Mononuclear cell (primary cell): Measurements from ENCODE around the gene CTSD. TPM values are rescaled to one million over a fixed set of nuclear protein-coding genes. Genes with fewer than 3 reads are reported as not detected.
"Not testable (repeated sequence)": the region's sequence is repeated elsewhere in the genome, so short reads cannot be mapped to it uniquely, and the experiment has no call there.

Experiments
- H3K27me3 ChIP-seq: 2 replicates; pipeline ENCODE4 v1.6.0; 2011; ENCODE audit warnings: low read length, control low read depth; ENCODE audit not compliant: insufficient read depth
- H3K4me1 ChIP-seq: 2 replicates; pipeline ENCODE4 v1.5.1; 2011; ENCODE audit warnings: mild to moderate bottlenecking, low read length, control low read depth; ENCODE audit not compliant: insufficient read depth
- H3K4me3 ChIP-seq: 2 replicates; pipeline ENCODE4 v1.5.1; 2011; ENCODE audit warnings: mild to moderate bottlenecking, low read length, moderate library complexity
- H3K9me3 ChIP-seq: 2 replicates; pipeline ENCODE4 v1.5.1; 2011; ENCODE audit warnings: low read depth, mild to moderate bottlenecking, control low read depth, low read length
- total RNA-seq: library from RNA; depleted of rRNA; stranded (reverse); fragments of >200 nt; gene quantifications from one replicate; pipeline ENCODE4 v1.2.3, GENCODE V29; 2012

Gene CTSD
- total RNA-seq = 253 TPM

- H3K4me3 ChIP-seq = peak within 1 kb of the TSS; percentile 77
- no peaks in the 10 kb centered on the region for H3K27me3 ChIP-seq
- H3K9me3 ChIP-seq = no peaks in the 10 kb centered on the region
- H3K4me1 ChIP-seq = peaks cover 52% of the 10 kb centered on the region
Observed at GRCh38 chr11:1763796-1764661, at the start of gene CTSD. Gene CTSD (minus strand): TSS chr11:1763927. CDS start chr11:1763859, 68 bp downstream.

DNA sequence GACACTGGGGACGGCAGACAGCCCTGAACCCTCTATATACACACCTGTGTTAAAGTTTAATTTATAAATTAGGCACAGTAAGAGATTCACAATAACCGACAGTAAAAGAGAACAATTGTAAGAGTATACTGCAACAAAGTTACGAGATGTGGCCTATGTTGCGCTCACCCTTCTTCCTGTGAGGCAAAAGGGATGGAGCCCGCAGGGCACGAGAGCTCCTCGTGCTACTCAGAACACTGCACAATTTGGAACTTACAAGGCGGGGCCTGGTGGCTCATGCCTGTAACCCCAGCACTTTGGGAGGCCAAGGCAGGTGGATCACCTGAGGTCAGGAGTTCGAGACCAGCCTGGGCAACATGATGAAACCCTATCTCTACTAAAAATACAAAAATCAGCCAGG lies 49.6 kb upstream of the CTSD start:
- Histone ChIP-seq H3K27me3 (peaks cover 57% of the 10 kb centered on the region), H3K4me1 (peaks cover 13% of the 10 kb centered on the region)
- not testable (repeated sequence) for H3K4me3 ChIP-seq, H3K9me3 ChIP-seq

DNA sequence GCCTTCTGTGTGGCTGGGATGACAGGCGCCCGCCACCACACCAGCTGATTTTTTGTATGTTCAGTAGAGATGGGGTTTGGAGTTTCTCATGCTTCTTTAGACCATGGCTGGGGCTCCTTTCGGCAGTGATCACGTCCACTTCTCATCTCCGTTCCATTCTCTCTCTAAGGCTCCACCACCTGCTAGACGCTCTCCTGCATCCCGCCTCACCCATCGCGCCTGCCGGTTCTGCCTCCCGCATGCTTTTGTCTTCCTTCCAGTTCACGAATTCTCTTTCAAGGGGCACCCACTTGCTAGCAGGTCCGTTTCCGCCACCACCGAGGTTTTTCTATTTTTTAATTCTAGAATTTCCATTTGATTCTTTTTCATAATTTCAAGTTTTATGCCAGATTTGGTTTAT lies 49.1 kb upstream of the CTSD start:
- no peak overlapping the region for H3K4me3 ChIP-seq
- H3K27me3 ChIP-seq = peaks cover 54% of the 10 kb centered on the region

DNA sequence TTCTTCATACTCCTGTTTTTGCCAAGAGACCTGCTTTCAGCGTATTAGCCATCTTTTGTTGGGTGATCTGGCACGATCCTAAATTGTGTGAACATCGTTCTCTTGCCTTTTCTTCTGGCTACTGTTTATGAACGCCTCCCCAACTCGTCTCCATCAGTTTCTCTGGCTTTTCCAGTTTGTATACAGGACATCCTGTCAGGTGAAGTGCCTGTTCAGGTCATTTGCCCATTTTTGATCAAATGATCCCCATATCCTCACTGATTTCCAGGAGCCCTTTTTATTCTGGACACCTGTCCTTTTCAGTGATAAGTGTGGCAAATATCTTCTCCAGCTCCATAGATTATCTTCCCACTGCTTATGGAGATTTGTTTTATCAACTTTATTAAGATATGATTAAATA lies 48.5 kb upstream of the CTSD start:
- H3K4me1 ChIP-seq = peaks cover 13% of the 10 kb centered on the region
- H3K27me3 ChIP-seq = peaks cover 56% of the 10 kb centered on the region
- no peak overlapping the region for H3K4me3 ChIP-seq
- no peaks in the 10 kb centered on the region for H3K9me3 ChIP-seq

More for the DNA sequence above, 49.1 kb upstream of the CTSD start:
- peaks cover 13% of the 10 kb centered on the region for H3K4me1 ChIP-seq
- H3K9me3 ChIP-seq = no peaks in the 10 kb centered on the region

DNA sequence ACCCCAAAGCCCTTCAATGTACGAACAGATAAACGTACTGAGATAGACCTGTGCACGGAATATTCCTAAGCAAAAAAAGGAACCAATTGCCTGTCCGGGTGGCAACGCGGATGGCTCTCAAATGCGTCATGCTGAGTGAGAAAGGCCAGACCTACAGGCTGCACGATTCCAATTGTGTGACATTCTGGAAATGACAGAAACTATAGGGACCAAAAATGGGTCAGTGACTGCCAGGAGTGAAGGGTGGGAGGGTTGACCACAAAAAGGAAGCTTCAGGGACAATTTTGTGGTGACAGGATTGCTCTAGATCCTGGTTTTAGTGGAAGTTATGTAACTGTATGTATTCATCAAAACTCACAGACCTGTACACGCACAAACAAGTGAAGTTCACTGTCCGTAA lies 47.0 kb upstream of the CTSD start:
- no peaks in the 10 kb centered on the region for H3K9me3 ChIP-seq
- H3K4me3 ChIP-seq = no peak overlapping the region
- peaks cover 63% of the 10 kb centered on the region for H3K27me3 ChIP-seq
- H3K4me1 ChIP-seq = peaks cover 13% of the 10 kb centered on the region

- H3K27me3 ChIP-seq = peaks cover 60% of the 10 kb centered on the region
- peaks cover 13% of the 10 kb centered on the region for H3K4me1 ChIP-seq
- H3K9me3 ChIP-seq = no peaks in the 10 kb centered on the region
- H3K4me3 ChIP-seq = no peak overlapping the region
Observed at GRCh38 chr11:1807264-1807995, 43.7 kb upstream of the CTSD start.

- Histone ChIP-seq H3K9me3 (no peaks in the 10 kb centered on the region), H3K27me3 (peaks cover 48% of the 10 kb centered on the region), H3K4me3 (no peak overlapping the region), H3K4me1 (peaks cover 3% of the 10 kb centered on the region)
Observed at GRCh38 chr11:1805525-1805924, 41.8 kb upstream of the CTSD start.

- peaks cover 39% of the 10 kb centered on the region for H3K27me3 ChIP-seq
- H3K4me1 ChIP-seq, H3K9me3 ChIP-seq, H3K4me3 ChIP-seq: not testable (repeated sequence)
Observed at GRCh38 chr11:1803835-1804519, 40.2 kb upstream of the CTSD start.

- Histone ChIP-seq H3K4me1 (no peaks in the 10 kb centered on the region), H3K4me3 (no peak overlapping the region), H3K9me3 (no peaks in the 10 kb centered on the region), H3K27me3 (peaks cover 39% of the 10 kb centered on the region)
Observed at GRCh38 chr11:1803246-1803645, 39.5 kb upstream of the CTSD start.

- H3K9me3 ChIP-seq = no peaks in the 10 kb centered on the region
- H3K27me3 ChIP-seq = peaks cover 5% of the 10 kb centered on the region
- H3K4me1 ChIP-seq = peaks cover 1% of the 10 kb centered on the region
- no peak overlapping the region for H3K4me3 ChIP-seq
Observed at GRCh38 chr11:1797391-1798125, 33.8 kb upstream of the CTSD start.

DNA sequence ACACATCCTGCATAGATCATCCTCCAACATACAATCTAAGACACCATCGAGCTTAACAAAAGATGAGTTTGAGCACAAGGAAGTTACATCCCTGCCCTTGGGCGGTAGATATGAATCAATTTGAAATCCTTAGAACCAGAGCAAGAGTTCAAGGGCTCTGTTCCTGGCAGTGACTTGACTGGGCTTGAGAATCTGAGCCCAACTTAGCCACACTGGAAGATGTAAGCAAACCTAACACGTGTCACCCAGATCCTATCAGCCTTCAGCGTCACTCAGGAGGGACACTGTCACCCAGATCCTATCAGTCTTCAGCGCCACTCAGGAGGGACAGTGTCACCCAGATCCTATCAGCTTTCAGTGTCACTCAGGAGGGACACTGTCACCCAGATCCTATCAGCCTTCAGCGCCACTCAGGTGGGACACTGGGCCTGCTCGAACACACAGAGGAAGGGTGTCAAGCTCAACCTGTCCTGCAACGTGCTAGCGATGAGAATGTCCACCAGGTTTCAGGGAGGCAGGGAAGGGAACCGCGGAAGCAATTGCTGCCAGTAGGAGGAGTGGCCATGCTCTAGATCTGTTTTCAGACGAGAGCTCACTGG lies 32.8 kb upstream of the CTSD start:
- peaks cover 6% of the 10 kb centered on the region for H3K4me1 ChIP-seq
- no peak overlapping the region for H3K4me3 ChIP-seq
- no peaks in the 10 kb centered on the region for H3K9me3 ChIP-seq

GRCh38 chr11:1793081-1793480 lies 29.4 kb upstream of the CTSD start:
- H3K9me3 ChIP-seq = no peaks in the 10 kb centered on the region
- peaks cover 6% of the 10 kb centered on the region for H3K4me1 ChIP-seq
- no peak overlapping the region for H3K4me3 ChIP-seq
- no peaks in the 10 kb centered on the region for H3K27me3 ChIP-seq

More for the DNA sequence above, 32.8 kb upstream of the CTSD start:
- peaks cover 5% of the 10 kb centered on the region for H3K27me3 ChIP-seq

GRCh38 chr11:1792461-1792860 lies 28.7 kb upstream of the CTSD start:
- no peak overlapping the region for H3K4me3 ChIP-seq
- no peaks in the 10 kb centered on the region for H3K27me3 ChIP-seq
- peaks cover 6% of the 10 kb centered on the region for H3K4me1 ChIP-seq
- no peaks in the 10 kb centered on the region for H3K9me3 ChIP-seq

- Histone ChIP-seq H3K4me1 (peaks cover 7% of the 10 kb centered on the region), H3K27me3 (no peaks in the 10 kb centered on the region), H3K9me3 (no peaks in the 10 kb centered on the region), H3K4me3 (no peak overlapping the region)
Observed at GRCh38 chr11:1791912-1792311, 28.2 kb upstream of the CTSD start.
